DND-41 (cell line): ENCODE results near the gene RPP25L.
A peak's percentile ranks its signal among the peaks of the same experiment; 100 is the strongest.

ENCODE experiments used
- ATAC-seq: fragments of 200-7000 bp; cut with Tn5 transposase; 3 replicates; pipeline ENCODE4 v1.9.1; 2021; ENCODE audit warnings: low read depth; ENCODE audit not compliant: insufficient read depth
- DNase-seq: peaks from one replicate; pipeline ENCODE4 v3.0.0-alpha.2; 2020
- H2AFZ ChIP-seq: 2 replicates; pipeline ENCODE4 v1.6.0; 2012; ENCODE audit warnings: low read depth, low read length
- H3K27ac ChIP-seq: 2 replicates; pipeline ENCODE4 v1.5.1; 2012; ENCODE audit warnings: low read length, inconsistent platforms
- H3K27me3 ChIP-seq: fragments of 200-600 bp; sonication (generic); 2 replicates; pipeline ENCODE4 v1.6.0; 2012; ENCODE audit warnings: low read length, mild to moderate bottlenecking, inconsistent platforms; ENCODE audit not compliant: insufficient read depth, poor library complexity
- H3K36me3 ChIP-seq: 2 replicates; pipeline ENCODE4 v1.5.1; 2012; ENCODE audit warnings: low read length, inconsistent platforms; ENCODE audit not compliant: insufficient read depth
- H3K4me1 ChIP-seq: 2 replicates; pipeline ENCODE4 v1.5.1; 2012; ENCODE audit warnings: mild to moderate bottlenecking, low read length; ENCODE audit not compliant: insufficient read depth
- H3K4me2 ChIP-seq: 2 replicates; pipeline ENCODE4 v1.6.0; 2012; ENCODE audit warnings: mild to moderate bottlenecking, moderate library complexity, low read length, inconsistent platforms; ENCODE audit not compliant: insufficient read depth
- H3K4me3 ChIP-seq, 2 experiments: fragments of 200-600 bp in 1 of 2; shearing (Covaris generic) in 1 of 2; 2 replicates each; pipeline ENCODE4 v1.5.1; 2012 to 2016; ENCODE audit warnings: inconsistent platforms in 2 of 2, low read length in 2 of 2, mild to moderate bottlenecking in 2 of 2, low read depth in 1 of 2, moderate library complexity in 1 of 2
- H3K79me2 ChIP-seq: 2 replicates; pipeline ENCODE4 v1.6.0; 2012; ENCODE audit warnings: low read length, inconsistent platforms; ENCODE audit not compliant: insufficient read depth
- H3K9ac ChIP-seq: 2 replicates; pipeline ENCODE4 v1.6.0; 2012; ENCODE audit warnings: low read depth, mild to moderate bottlenecking, inconsistent platforms, low read length, moderate library complexity
- H3K9me3 ChIP-seq: 2 replicates; pipeline ENCODE4 v1.5.1; 2012; ENCODE audit warnings: low read length, moderate library complexity, mild to moderate bottlenecking, inconsistent platforms; ENCODE audit not compliant: insufficient read depth, severe bottlenecking
- H4K20me1 ChIP-seq: 2 replicates; pipeline ENCODE4 v1.6.0; 2012; ENCODE audit warnings: low read length; ENCODE audit not compliant: insufficient read depth
- EZH2 ChIP-seq: IDR thresholded peaks from 3 replicates; pipeline ENCODE4 v1.6.1; 2012; ENCODE audit warnings: borderline replicate concordance, low read depth, mild to moderate bottlenecking, moderate library complexity, low read length, inconsistent platforms; ENCODE audit not compliant: severe bottlenecking
- TF ChIP-seq, protein P1 (sequence below): IDR thresholded peaks from 2 replicates; pipeline ENCODE4 v1.5.1; 2012; ENCODE audit warnings: borderline replicate concordance, low read length, moderate library complexity, mild to moderate bottlenecking; ENCODE audit not compliant: poor library complexity, severe bottlenecking; ENCODE audit errors: extremely low read depth

Gene RPP25L

DNA sequence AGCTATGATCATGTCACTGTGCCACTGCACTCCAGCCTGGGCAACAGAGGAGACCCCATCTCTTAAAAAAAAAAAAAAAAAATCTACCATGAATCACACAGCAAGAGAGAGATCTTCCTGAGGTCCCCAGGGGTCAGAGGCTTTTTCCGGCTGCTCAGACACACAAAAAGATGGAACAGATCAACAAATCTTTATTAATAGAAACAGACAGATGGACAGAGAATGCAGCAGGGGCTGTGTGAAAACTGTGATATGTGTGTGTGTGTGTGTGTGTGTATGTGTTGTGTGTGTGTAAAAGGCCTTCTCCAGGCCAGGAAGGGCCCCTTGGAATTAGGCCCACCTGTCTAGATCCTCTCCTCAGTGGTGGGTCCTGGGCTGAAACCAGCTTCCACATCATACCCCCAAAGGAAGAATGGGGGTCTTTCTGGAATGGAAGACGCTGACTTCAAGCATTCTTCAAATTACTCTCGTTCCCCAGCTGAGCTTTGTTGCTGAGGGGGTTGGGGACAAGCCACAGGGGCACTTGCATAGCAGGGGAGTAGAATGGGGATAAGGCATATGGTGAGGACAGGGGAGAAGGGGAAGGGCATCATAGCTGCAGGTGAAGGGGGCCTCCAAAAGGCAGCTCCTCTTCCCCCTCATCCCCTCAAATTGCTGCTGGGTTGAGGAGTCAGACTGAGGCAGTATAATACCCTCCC lies 22.8 kb upstream of the RPP25L start:
- H3K4me2 ChIP-seq = no peak overlapping the region
- H3K36me3 ChIP-seq = peaks cover 15% of the 10 kb centered on the region
- DNase-seq = no peak
- TF ChIP-seq, protein P1, sequence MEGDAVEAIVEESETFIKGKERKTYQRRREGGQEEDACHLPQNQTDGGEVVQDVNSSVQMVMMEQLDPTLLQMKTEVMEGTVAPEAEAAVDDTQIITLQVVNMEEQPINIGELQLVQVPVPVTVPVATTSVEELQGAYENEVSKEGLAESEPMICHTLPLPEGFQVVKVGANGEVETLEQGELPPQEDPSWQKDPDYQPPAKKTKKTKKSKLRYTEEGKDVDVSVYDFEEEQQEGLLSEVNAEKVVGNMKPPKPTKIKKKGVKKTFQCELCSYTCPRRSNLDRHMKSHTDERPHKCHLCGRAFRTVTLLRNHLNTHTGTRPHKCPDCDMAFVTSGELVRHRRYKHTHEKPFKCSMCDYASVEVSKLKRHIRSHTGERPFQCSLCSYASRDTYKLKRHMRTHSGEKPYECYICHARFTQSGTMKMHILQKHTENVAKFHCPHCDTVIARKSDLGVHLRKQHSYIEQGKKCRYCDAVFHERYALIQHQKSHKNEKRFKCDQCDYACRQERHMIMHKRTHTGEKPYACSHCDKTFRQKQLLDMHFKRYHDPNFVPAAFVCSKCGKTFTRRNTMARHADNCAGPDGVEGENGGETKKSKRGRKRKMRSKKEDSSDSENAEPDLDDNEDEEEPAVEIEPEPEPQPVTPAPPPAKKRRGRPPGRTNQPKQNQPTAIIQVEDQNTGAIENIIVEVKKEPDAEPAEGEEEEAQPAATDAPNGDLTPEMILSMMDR = no peak
- no peak for TF ChIP-seq EZH2
- ATAC-seq = no peak
- H3K9me3 ChIP-seq = no peaks in the 10 kb centered on the region
- H3K79me2 ChIP-seq = peaks cover 25% of the 10 kb centered on the region
- H3K9ac ChIP-seq = no peak overlapping the region
- H3K27ac ChIP-seq = no peak overlapping the region
- peaks cover 16% of the 10 kb centered on the region for H4K20me1 ChIP-seq
- H3K4me3 ChIP-seq = no peak overlapping the region
- peaks cover 5% of the 10 kb centered on the region for H3K27me3 ChIP-seq
- H2AFZ ChIP-seq = no peak overlapping the region
- H3K4me1 ChIP-seq = peaks cover 33% of the 10 kb centered on the region

DNA sequence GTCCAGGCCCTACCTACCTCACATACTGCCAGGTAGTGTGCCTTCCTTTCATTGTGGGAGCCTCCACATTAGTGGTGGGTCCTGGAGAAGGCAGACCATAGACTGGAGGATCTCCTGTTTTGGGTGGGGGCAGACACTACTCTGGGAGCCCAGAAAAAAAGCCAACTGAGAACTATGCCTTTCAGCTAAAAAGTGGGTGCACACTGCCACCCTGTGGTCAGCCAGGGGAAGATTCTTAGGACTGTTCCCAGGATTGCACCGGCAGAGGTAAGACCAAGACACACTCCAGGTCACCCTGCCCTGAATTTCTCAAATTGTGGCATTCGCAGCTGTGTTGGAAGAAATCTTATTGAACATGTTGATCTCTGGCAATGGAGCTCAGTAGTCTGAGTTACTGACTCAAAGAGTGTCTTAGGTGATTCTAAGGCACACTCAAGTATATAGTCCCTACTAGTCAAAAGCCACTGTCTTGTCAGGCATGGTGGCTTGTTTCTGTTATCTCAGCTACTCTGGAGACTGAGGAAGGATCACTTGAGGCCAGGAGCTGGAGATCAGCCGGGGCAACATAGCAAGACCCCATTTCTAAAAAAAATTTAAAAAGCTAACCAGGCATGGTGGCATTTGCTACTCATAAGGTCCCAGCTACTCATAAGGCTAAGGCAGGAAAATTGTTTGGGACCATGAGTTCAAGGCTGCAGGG lies 22.1 kb upstream of the RPP25L start:
- Histone ChIP-seq H3K79me2 (peaks cover 25% of the 10 kb centered on the region), H3K4me1 (peaks cover 33% of the 10 kb centered on the region), H4K20me1 (peaks cover 16% of the 10 kb centered on the region), H3K36me3 (peaks cover 15% of the 10 kb centered on the region), H3K9ac (no peak overlapping the region), H3K27ac (no peak overlapping the region), H2AFZ (no peak overlapping the region), H3K9me3 (no peaks in the 10 kb centered on the region), H3K4me3 (no peak overlapping the region), H3K27me3 (peaks cover 9% of the 10 kb centered on the region), H3K4me2 (no peak overlapping the region)
- DNase-seq (peak; percentile 74), ATAC-seq (peak; percentile 52)
- TF ChIP-seq EZH2 = no peak
- TF ChIP-seq, protein P1 = peak; percentile 89

DNA sequence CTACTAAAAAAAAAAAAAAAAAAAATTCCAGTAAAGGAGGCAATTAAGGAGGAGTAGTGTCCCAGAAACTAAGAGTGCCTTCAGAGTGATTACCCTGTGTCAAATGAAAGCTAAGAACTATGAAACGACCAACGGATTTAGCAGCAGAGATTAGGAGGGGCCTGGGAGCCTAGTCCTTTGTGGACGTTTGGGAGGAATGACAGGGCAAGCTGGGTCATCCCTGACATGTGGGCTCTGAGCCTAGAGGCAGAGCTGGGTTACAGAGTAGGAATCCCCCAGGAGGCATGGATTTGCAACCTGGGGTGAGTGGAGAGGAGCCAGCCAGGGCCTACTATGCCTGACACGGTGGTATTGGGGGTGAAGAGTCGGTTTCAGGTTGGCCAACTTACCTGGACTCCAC lies 21.3 kb upstream of the RPP25L start:
- Histone ChIP-seq H2AFZ (no peak overlapping the region), H3K4me1 (peaks cover 26% of the 10 kb centered on the region)
- no peak for DNase-seq

More for the DNA sequence above, 21.3 kb upstream of the RPP25L start:
- no peak for TF ChIP-seq EZH2
- TF ChIP-seq, protein P1 = no peak
- no peak for ATAC-seq
- H3K79me2 ChIP-seq = peaks cover 25% of the 10 kb centered on the region
- peaks cover 15% of the 10 kb centered on the region for H3K36me3 ChIP-seq
- peaks cover 16% of the 10 kb centered on the region for H4K20me1 ChIP-seq
- no peak overlapping the region for H3K4me2 ChIP-seq
- no peaks in the 10 kb centered on the region for H3K9me3 ChIP-seq
- H3K4me3 ChIP-seq = no peak overlapping the region
- H3K9ac ChIP-seq = no peak overlapping the region
- H3K27ac ChIP-seq = no peak overlapping the region
- H3K27me3 ChIP-seq = peaks cover 13% of the 10 kb centered on the region
